ENCODE results near the gene LRP6.

LRP6 gene

GRCh38 chr12:12123036-12123604 lies 143.7 kb downstream of the LRP6 start:
- TF ChIP-seq CTCF (IDR thresholded peaks at IDR 0.05; ENCODE audit: low read depth, low read length, poor library complexity, severe bottlenecking) (no peak), EZH2phosphoT487 (IDR thresholded peaks at IDR 0.05; ENCODE audit: borderline replicate concordance, low read length) (no peak)
- Histone ChIP-seq H3K27me3 (ENCODE audit: control insufficient read depth, low read length) (no peaks in the 10 kb centered on the region), H3K4me1 (ENCODE audit: control insufficient read depth, low read length) (peaks cover 7% of the 10 kb centered on the region; the same call in 1 of the 2 replicates), H3K9me2 (replicated peaks; ENCODE audit: control insufficient read depth, low read length) (no peaks in the 10 kb centered on the region), H3K36me3 (ENCODE audit: control insufficient read depth, low read length) (peaks cover 33% of the 10 kb centered on the region), H3K4me2 (ENCODE audit: low read length) (no peak overlapping the region), H3K4me3 (ENCODE audit: low read length) (no peak overlapping the region), H3K27ac (ENCODE audit: low read depth, low read length) (no peak overlapping the region), H3K79me2 (ENCODE audit: control insufficient read depth, low read length) (no peaks in the 10 kb centered on the region), H4K20me1 (ENCODE audit: control insufficient read depth, insufficient read depth, low read depth, low read length) (no peaks in the 10 kb centered on the region), H3K9me3 (ENCODE audit: control insufficient read depth, insufficient read depth, low read length) (no peaks in the 10 kb centered on the region), H3F3A (ENCODE audit: control insufficient read depth, insufficient read depth) (no peaks in the 10 kb centered on the region)

GRCh38 chr12:12121061-12121460 lies 145.8 kb downstream of the LRP6 start:
- no peak overlapping the region for H3K27ac ChIP-seq (ENCODE audit: low read depth, low read length)
- no peak for TF ChIP-seq EZH2phosphoT487 (IDR thresholded peaks at IDR 0.05; ENCODE audit: borderline replicate concordance, low read length)
- TF ChIP-seq CTCF (IDR thresholded peaks at IDR 0.05; ENCODE audit: low read depth, low read length, poor library complexity, severe bottlenecking), result no peak
- H3K79me2 ChIP-seq (ENCODE audit: control insufficient read depth, low read length), result no peaks in the 10 kb centered on the region
- H3K9me2 ChIP-seq (replicated peaks; ENCODE audit: control insufficient read depth, low read length), result no peaks in the 10 kb centered on the region
- no peaks in the 10 kb centered on the region for H3K9me3 ChIP-seq (ENCODE audit: control insufficient read depth, insufficient read depth, low read length)
- no peak overlapping the region for H3K4me2 ChIP-seq (ENCODE audit: low read length)
- H3K27me3 ChIP-seq (ENCODE audit: control insufficient read depth, low read length), result no peaks in the 10 kb centered on the region
- no peaks in the 10 kb centered on the region for H3F3A ChIP-seq (ENCODE audit: control insufficient read depth, insufficient read depth)
- no peaks in the 10 kb centered on the region for H4K20me1 ChIP-seq (ENCODE audit: control insufficient read depth, insufficient read depth, low read depth, low read length)
- H3K4me1 ChIP-seq (ENCODE audit: control insufficient read depth, low read length), result peaks cover 7% of the 10 kb centered on the region; the same call in 1 of the 2 replicates
- peaks cover 26% of the 10 kb centered on the region for H3K36me3 ChIP-seq (ENCODE audit: control insufficient read depth, low read length)
- no peak overlapping the region for H3K4me3 ChIP-seq (ENCODE audit: low read length)

- H3K4me1 ChIP-seq (ENCODE audit: control insufficient read depth, low read length), result peaks cover 7% of the 10 kb centered on the region; the same call in 1 of the 2 replicates
- no peaks in the 10 kb centered on the region for H3K9me3 ChIP-seq (ENCODE audit: control insufficient read depth, insufficient read depth, low read length)
- H3K36me3 ChIP-seq (ENCODE audit: control insufficient read depth, low read length), result peaks cover 12% of the 10 kb centered on the region
- H4K20me1 ChIP-seq (ENCODE audit: control insufficient read depth, insufficient read depth, low read depth, low read length), result no peaks in the 10 kb centered on the region
- H3F3A ChIP-seq (ENCODE audit: control insufficient read depth, insufficient read depth), result no peaks in the 10 kb centered on the region
- no peak overlapping the region for H3K4me3 ChIP-seq (ENCODE audit: low read length)
- no peaks in the 10 kb centered on the region for H3K9me2 ChIP-seq (replicated peaks; ENCODE audit: control insufficient read depth, low read length)
- H3K79me2 ChIP-seq (ENCODE audit: control insufficient read depth, low read length), result no peaks in the 10 kb centered on the region
- TF ChIP-seq EZH2phosphoT487 (IDR thresholded peaks at IDR 0.05; ENCODE audit: borderline replicate concordance, low read length) (no peak), CTCF (IDR thresholded peaks at IDR 0.05; ENCODE audit: low read depth, low read length, poor library complexity, severe bottlenecking) (no peak)
- no peaks in the 10 kb centered on the region for H3K27me3 ChIP-seq (ENCODE audit: control insufficient read depth, low read length)
- no peak overlapping the region for H3K4me2 ChIP-seq (ENCODE audit: low read length)
- no peak overlapping the region for H3K27ac ChIP-seq (ENCODE audit: low read depth, low read length)
Measured at GRCh38 chr12:12116677-12117076, 150.2 kb downstream of the LRP6 start.
